Right cardiac atrium (tissue), 5 donors: ENCODE measurements around the gene SLC36A1. TPM values are rescaled to one million over a fixed set of nuclear protein-coding genes. Genes with fewer than 3 reads are reported as not detected.
A peak's percentile ranks its signal among the peaks of the same experiment; 100 is the strongest.
"Not testable (repeated sequence)": the region's sequence is repeated elsewhere in the genome, so short reads cannot be mapped to it uniquely, and the experiment has no call there.

Experiments used
- ATAC-seq, 2 donors: fragments of 200-7000 bp; cut with Tn5 transposase; one replicate each; pipeline versions ENCODE4 v1.8.0 to v1.9.1; 2020; ENCODE audit warnings: moderate library complexity in 2 of 2, mild to moderate bottlenecking in 1 of 2
- DNase-seq, 3 donors: peaks; one replicate each; pipeline ENCODE4 v3.0.0-alpha.2; 2020
- H3K27ac ChIP-seq: one replicate; pipeline ENCODE4 v1.5.1; 2013; ENCODE audit warnings: mild to moderate bottlenecking, low read length, control low read depth, moderate library complexity
- H3K27me3 ChIP-seq: one replicate; pipeline ENCODE4 v1.6.1; 2013; ENCODE audit not compliant: control insufficient read depth, insufficient read depth
- H3K4me1 ChIP-seq: one replicate; pipeline ENCODE4 v1.6.1; 2013; ENCODE audit warnings: low read length; ENCODE audit not compliant: control insufficient read depth, insufficient read depth
- H3K4me3 ChIP-seq: one replicate; pipeline ENCODE4 v1.5.1; 2013; ENCODE audit warnings: low read length, control low read depth
- H3K9me3 ChIP-seq: one replicate; pipeline ENCODE4 v1.6.1; 2013; ENCODE audit warnings: low read length; ENCODE audit not compliant: control insufficient read depth
- WGBS: extraction: QIAGEN DNeasy Blood & Tissue Kit; methylation state at CpG from one replicate; pipeline ENCODE4 v1.1.7; 2013; 5-methylcytosine and 5-hydroxymethylcytosine counted together
- intact Hi-C, 4 donors: fragments of 100-400 bp; cut with DNase I; formaldehyde crosslinking; loops; one replicate each; pipeline versions ENCODE4 v1.11.0 to v1.14.0; 2022 to 2023
- long read RNA-seq, 4 donors: library from polyadenylated mRNA; unstranded; transcript quantifications; one replicate each; pipeline ENCODE4 v2.0.0, GENCODE V29; 2020 to 2021
- polyA plus RNA-seq: library from polyadenylated mRNA; stranded (reverse); fragments of 200-250 nt; gene quantifications from one replicate; pipeline ENCODE4 v1.2.3, GENCODE V29; 2013
- total RNA-seq, 4 donors: library from RNA; stranded (reverse); fragmentation: NEBNext Ultra II Directional; extraction: Animal tissue kit (Norgen Biotek cat#: 25700); gene quantifications; one replicate each; pipeline ENCODE4 v1.2.1, GENCODE V29; 2021
- donor health status: healthy with polysubstance abuse.
- donor health status: DM: no; HTN: yes; CAD: no.
- donor health status: DM: no; HTN: no; CAD: no.
- donor health status: DM: no; HTN: yes; CAD: no; lungs with severe emphysema.
- donor health status: DM: yes; HTN: yes; CAD: no.

The SLC36A1 gene
- total RNA-seq: 1 to 10 TPM; 3.0 to 6.2 (median 5.1) TPM
- polyA plus RNA-seq: 1.3 TPM
- long read RNA-seq, donor 1, partial matches to known transcripts: 0 of 6 reads
- long read RNA-seq, donor 1, other reads (novel, unspliced or antisense): 6 of 6 reads
- long read RNA-seq, donor 2, partial matches to known transcripts: 0 of 2 reads
- long read RNA-seq, donor 2, other reads (novel, unspliced or antisense): 2 of 2 reads
- long read RNA-seq, donor 3, partial matches to known transcripts: 2 of 3 reads
- long read RNA-seq, donor 3, other reads (novel, unspliced or antisense): 1 of 3 reads
- long read RNA-seq, donor 4, partial matches to known transcripts: 0 of 3 reads
- long read RNA-seq, donor 4, other reads (novel, unspliced or antisense): 3 of 3 reads

- H3K9me3 ChIP-seq: no peaks in the 10 kb centered on the region
- no peaks in the 10 kb centered on the region for H3K27me3 ChIP-seq
- DNase-seq: peak; percentile 95 to 98 (median 98)
- intact Hi-C loops: loop anchor here (2.0 to 10.0 kb wide), 4 partner anchors 55 to 205 kb away; no protein-coding TSS in a partner anchor
- WGBS: under 1% methylated on average over 46 of the region's 46 CpGs
- no peaks in the 10 kb centered on the region for H3K4me1 ChIP-seq
- peak within 1 kb of the TSS; percentile 65 for H3K4me3 ChIP-seq
- ATAC-seq: peak; percentile 92 to 97
- H3K27ac ChIP-seq: peak within 1 kb of the TSS; percentile 13
Measured at GRCh38 chr5:151447174-151448037, at the start of gene SLC36A1. Gene SLC36A1 (plus strand): TSS chr5:151447603. CDS start chr5:151458793, 11,190 bp downstream.

- whole genome bisulfite sequencing: 30% methylated on average over 4 of the region's 4 CpGs
Measured at GRCh38 chr5:151405334-151406160, 41.9 kb upstream of the SLC36A1 start.

GRCh38 chr5:151406322-151406947, 41.0 kb upstream of the SLC36A1 start:
- no peak for ATAC-seq
- no peak for DNase-seq
- no peaks in the 10 kb centered on the region for H3K4me1 ChIP-seq
- no peak overlapping the region for H3K4me3 ChIP-seq
- H3K9me3 ChIP-seq: no peaks in the 10 kb centered on the region
- intact Hi-C loops: no loop called here
- WGBS: 75% methylated on average over 8 of the region's 8 CpGs
- H3K27me3 ChIP-seq: no peaks in the 10 kb centered on the region
- H3K27ac ChIP-seq: no peak overlapping the region

More at GRCh38 chr5:151405334-151406160, 41.9 kb upstream of the SLC36A1 start:
- no peak for ATAC-seq
- DNase-seq: no peak
- Histone ChIP-seq H3K4me1 (no peaks in the 10 kb centered on the region), H3K27ac (no peak overlapping the region), H3K27me3 (no peaks in the 10 kb centered on the region), H3K9me3 (no peaks in the 10 kb centered on the region), H3K4me3 (no peak overlapping the region)
- intact Hi-C loops: no loop called here

- DNase-seq: no peak
- Histone ChIP-seq H3K27me3 (no peaks in the 10 kb centered on the region), H3K9me3 (no peaks in the 10 kb centered on the region), H3K4me3 (no peak overlapping the region), H3K27ac (no peak overlapping the region), H3K4me1 (no peaks in the 10 kb centered on the region)
- no peak for ATAC-seq
- intact Hi-C loops: no loop called here
- 32% methylated on average over 4 of the region's 4 CpGs for WGBS
Measured at GRCh38 chr5:151408591-151409230, 38.7 kb upstream of the SLC36A1 start.

- Histone ChIP-seq H3K27ac (no peak overlapping the region), H3K27me3 (no peaks in the 10 kb centered on the region), H3K9me3 (peaks cover 3% of the 10 kb centered on the region), H3K4me1 (no peaks in the 10 kb centered on the region), H3K4me3 (no peak overlapping the region)
- intact Hi-C loops: no loop called here
- ATAC-seq: no peak
- DNase-seq: no peak
- 82% methylated on average over 3 of the region's 3 CpGs for WGBS
Measured at GRCh38 chr5:151413800-151414199, 33.6 kb upstream of the SLC36A1 start.

GRCh38 chr5:151414536-151414935, 32.9 kb upstream of the SLC36A1 start:
- intact Hi-C loops: no loop called here
- DNase-seq: no peak
- Histone ChIP-seq H3K9me3 (peaks cover 3% of the 10 kb centered on the region), H3K4me1 (no peaks in the 10 kb centered on the region), H3K27ac (no peak overlapping the region), H3K27me3 (no peaks in the 10 kb centered on the region), H3K4me3 (no peak overlapping the region)
- ATAC-seq: no peak
- WGBS: 65% methylated on average over 3 of the region's 3 CpGs

- no peak for DNase-seq
- ATAC-seq: no peak
- Histone ChIP-seq H3K27ac (no peak overlapping the region), H3K4me3 (no peak overlapping the region), H3K27me3 (no peaks in the 10 kb centered on the region), H3K9me3 (peaks cover 3% of the 10 kb centered on the region), H3K4me1 (no peaks in the 10 kb centered on the region)
- intact Hi-C loops: no loop called here
Measured at GRCh38 chr5:151417712-151418111, 29.7 kb upstream of the SLC36A1 start.

- Histone ChIP-seq H3K4me3 (no peak overlapping the region), H3K27ac (no peak overlapping the region), H3K4me1 (no peaks in the 10 kb centered on the region), H3K9me3 (peaks cover 3% of the 10 kb centered on the region), H3K27me3 (no peaks in the 10 kb centered on the region)
- ATAC-seq: no peak
- intact Hi-C loops: no loop called here
- 88% methylated on average over 6 of the region's 6 CpGs for WGBS
- no peak for DNase-seq
Measured at GRCh38 chr5:151420127-151420526, 27.3 kb upstream of the SLC36A1 start.

- no peak overlapping the region for H3K4me3 ChIP-seq
- DNase-seq: no peak
- H3K27ac ChIP-seq: no peak overlapping the region
- no peak for ATAC-seq
- no peaks in the 10 kb centered on the region for H3K27me3 ChIP-seq
- intact Hi-C loops: no loop called here
- WGBS: 19% methylated on average over 8 of the region's 8 CpGs
- no peaks in the 10 kb centered on the region for H3K4me1 ChIP-seq
- H3K9me3 ChIP-seq: no peaks in the 10 kb centered on the region
Measured at GRCh38 chr5:151424892-151425523, 22.4 kb upstream of the SLC36A1 start.

GRCh38 chr5:151426347-151426746, 21.1 kb upstream of the SLC36A1 start:
- H3K9me3 ChIP-seq, H3K4me1 ChIP-seq, H3K27ac ChIP-seq, H3K27me3 ChIP-seq, H3K4me3 ChIP-seq, intact Hi-C loops, ATAC-seq, DNase-seq: not testable (repeated sequence)
- 50% methylated on average over 6 of the region's 6 CpGs for WGBS
